Activated B cell treated with CpG ODN at 0.5 μM for 24 hours (primary cell): ENCODE results near the gene OR51D1. TPM values are rescaled to one million over a fixed set of nuclear protein-coding genes. Genes with fewer than 3 reads are reported as not detected.

Experiments
- ATAC-seq: fragments of 200-7000 bp; cut with Tn5 transposase; one replicate; pipeline ENCODE4 v1.10.0; 2021; ENCODE audit warnings: low read depth, mild to moderate bottlenecking, moderate library complexity
- CTCF ChIA-PET: fragments of 350-600 bp; sonication (Branson Sonifier 250); formaldehyde crosslinking; loops from one replicate; lab custom pipeline; 2021; ENCODE audit warnings: antibody characterized with exemption; lab: Charles Lee
- POLR2A ChIA-PET: fragments of 350-600 bp; sonication (Branson Sonifier 250); formaldehyde crosslinking; loops from one replicate; lab custom pipeline; 2021; ENCODE audit warnings: antibody characterized with exemption; lab: Charles Lee
- DNase-seq: peaks from one replicate; pipeline ENCODE4 v3.0.0; 2022
- H3K27ac Mint-ChIP-seq: one replicate; pipeline ENCODE4 v1.8.0; 2020; ENCODE audit warnings: mixed read lengths
- H3K27me3 Mint-ChIP-seq: one replicate; pipeline ENCODE4 v1.8.0; 2021; ENCODE audit warnings: mixed read lengths
- H3K36me3 Mint-ChIP-seq: one replicate; pipeline ENCODE4 v1.8.0; 2021; ENCODE audit warnings: low read depth, mixed read lengths
- H3K4me1 Mint-ChIP-seq: one replicate; pipeline ENCODE4 v1.8.0; 2021; ENCODE audit warnings: mixed read lengths
- H3K4me3 Mint-ChIP-seq: one replicate; pipeline ENCODE4 v1.8.0; 2020; ENCODE audit warnings: mild to moderate bottlenecking, mixed read lengths
- H3K9me3 Mint-ChIP-seq: one replicate; pipeline ENCODE4 v1.8.0; 2020; ENCODE audit warnings: mixed read lengths
- CTCF ChIP-seq: fragments of 200-600 bp; IDR thresholded peaks from one replicate; pipeline ENCODE4 v1.8.0; 2022; ENCODE audit warnings: antibody characterized with exemption, mild to moderate bottlenecking
- intact Hi-C: fragments of 100-400 bp; cut with micrococcal nuclease; formaldehyde crosslinking; loops from one replicate; pipeline ENCODE4 v1.15.1; 2024
- total RNA-seq: library from RNA; stranded (reverse); gene quantifications from 2 replicates; pipeline ENCODE4 v1.2.3, GENCODE V29; 2022

OR51D1 gene
- total RNA-seq, 1 donor from 2014 or later, result not detected

GRCh38 chr11:4682623-4683419, 45.5 kb downstream of the OR51D1 start:
- H3K4me3 Mint-ChIP-seq, result no peak overlapping the region
- DNase-seq, result no peak
- intact Hi-C loops, result no loop called here
- no peaks in the 10 kb centered on the region for H3K4me1 Mint-ChIP-seq
- ChIA-PET CTCF (no interaction called here), POLR2A (no interaction called here)
- H3K27ac Mint-ChIP-seq, result no peak overlapping the region
- no peaks in the 10 kb centered on the region for H3K9me3 Mint-ChIP-seq
- H3K36me3 Mint-ChIP-seq, result no peaks in the 10 kb centered on the region
- peaks cover 3% of the 10 kb centered on the region for H3K27me3 Mint-ChIP-seq
- no peak for TF ChIP-seq CTCF
- ATAC-seq, result no peak

DNA sequence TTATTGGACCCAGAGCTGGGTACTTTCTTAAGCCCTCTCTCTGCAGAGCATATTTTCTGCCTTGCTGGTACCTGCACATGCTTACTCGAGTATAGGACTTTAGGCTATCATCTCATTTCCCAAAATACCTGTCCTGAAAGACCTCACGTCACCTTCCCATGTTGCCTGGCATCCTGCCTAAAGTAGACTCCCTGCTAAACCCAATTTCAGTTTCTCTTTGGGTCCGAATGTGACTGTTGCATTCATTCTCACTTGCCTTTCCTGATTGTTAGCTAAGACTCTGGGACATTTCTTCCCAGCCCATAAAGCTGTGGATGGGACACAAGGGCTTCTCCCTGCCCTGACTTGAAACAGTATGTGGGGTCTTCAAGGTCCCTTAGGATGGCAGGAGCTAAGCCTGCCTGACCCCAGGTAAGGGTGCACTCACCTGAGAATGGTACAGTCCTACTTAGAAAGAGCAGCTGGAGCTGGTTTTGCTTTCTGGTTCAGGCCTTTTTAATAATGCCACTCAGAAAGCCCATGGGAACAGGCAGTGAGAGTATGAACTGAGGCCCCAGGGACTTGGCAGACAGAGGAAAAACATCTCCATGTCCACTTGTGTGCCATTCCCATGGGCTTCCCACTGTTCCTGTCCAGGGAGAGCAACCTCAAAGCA, 47.5 kb downstream of the OR51D1 start:
- H3K27ac Mint-ChIP-seq, result no peak overlapping the region
- ChIA-PET POLR2A (no interaction called here), CTCF (interaction anchor here (0.8 kb wide), 1 partner anchor 48 kb away, joined by 3 read pairs; no protein-coding TSS in a partner anchor)
- DNase-seq (no peak), ATAC-seq (no peak)
- TF ChIP-seq CTCF, result no peak
- no peak overlapping the region for H3K4me3 Mint-ChIP-seq
- intact Hi-C loops, result no loop called here
- no peaks in the 10 kb centered on the region for H3K4me1 Mint-ChIP-seq
- peaks cover 3% of the 10 kb centered on the region for H3K27me3 Mint-ChIP-seq
- no peaks in the 10 kb centered on the region for H3K9me3 Mint-ChIP-seq
- H3K36me3 Mint-ChIP-seq, result no peaks in the 10 kb centered on the region

Other genes starting within 250 kb of the OR51D1 start
- gene TRIM21, start 243.8 kb upstream of the OR51D1 start, total RNA-seq, result 27.7 and 30.8 TPM in 2 replicates
- gene OR52K2, start 188.2 kb upstream of the OR51D1 start, total RNA-seq, result not detected in 2 replicates
- not detected in 2 replicates for gene OR52K1, start 154.8 kb upstream of the OR51D1 start, total RNA-seq
- not detected in 2 replicates for gene OR52M1, start 92.3 kb upstream of the OR51D1 start, total RNA-seq
- gene OR52I2, start 55.7 kb upstream of the OR51D1 start, total RNA-seq, result not detected in 2 replicates
- not detected in 2 replicates for gene OR52I1, start 43.4 kb upstream of the OR51D1 start, total RNA-seq
- gene TRIM68, start 29.2 kb upstream of the OR51D1 start, total RNA-seq, result 15.2 and 16.9 TPM in 2 replicates
- not detected in 2 replicates for gene OR51E1, start 6.5 kb downstream of the OR51D1 start, total RNA-seq
- not detected in 2 replicates for gene OR51E2, start 60.4 kb downstream of the OR51D1 start, total RNA-seq
- not detected in 2 replicates for gene MMP26, start 67.3 kb downstream of the OR51D1 start, total RNA-seq
- gene OR51F1, start 132.5 kb downstream of the OR51D1 start, total RNA-seq, result not detected in 2 replicates
- gene OR52R1, start 166.9 kb downstream of the OR51D1 start, total RNA-seq, result not detected in 2 replicates
- not detected in 2 replicates for gene OR51F2, start 183.8 kb downstream of the OR51D1 start, total RNA-seq
- not detected in 2 replicates for gene OR51S1, start 211.7 kb downstream of the OR51D1 start, total RNA-seq
- not detected in 2 replicates for gene OR51T1, start 244.4 kb downstream of the OR51D1 start, total RNA-seq